Measurements from ENCODE around the gene COL20A1.

GRCh38 chr20:63295422-63295821 lies 2.4 kb downstream of the COL20A1 start:
- TF ChIP-seq CTCF (conservative IDR thresholded peaks at IDR 0.05; ENCODE audit: low read depth, low read length) = 0 out of 2 replicates have a peak, but pooled peaks have one; percentile 18
- TF ChIP-seq EZH2 (IDR thresholded peaks at IDR 0.05; ENCODE audit: low read length, unreplicated experiment) = no peak
